Stimulated activated naive B cell treated with anti-CD40 and anti-IgM and Interleukin-4, amounts not matched to agents 10 μg/mL and 1 μg/mL and 100 μg/mL, for 72 hours (primary cell): ENCODE measurements around the gene ABCB4.
"Not testable (repeated sequence)": the region's sequence is repeated elsewhere in the genome, so short reads cannot be mapped to it uniquely, and the experiment has no call there.

Source experiments
- ATAC-seq, 2 donors: fragments of 150-1000 bp; cut with Tn5 transposase; replicated peaks; 2 replicates each; pipeline ENCODE4 v1.10.0; 2021; ENCODE audit warnings: moderate library complexity in 1 of 2
- DNase-seq: peaks from one replicate; pipeline ENCODE4 v3.0.0; 2021
- H3K27ac Mint-ChIP-seq: one replicate; pipeline ENCODE4 v1.8.0; 2022; ENCODE audit warnings: mild to moderate bottlenecking, mixed read lengths
- H3K27me3 Mint-ChIP-seq, 2 donors: one replicate each; pipeline ENCODE4 v1.8.0; 2022; ENCODE audit warnings: mixed read lengths in 2 of 2
- H3K36me3 Mint-ChIP-seq, 2 donors: one replicate each; pipeline ENCODE4 v1.8.0; 2022; ENCODE audit warnings: mixed read lengths in 2 of 2, mild to moderate bottlenecking in 1 of 2
- H3K4me1 Mint-ChIP-seq, 2 donors: one replicate each; pipeline ENCODE4 v1.8.0; 2022; ENCODE audit warnings: mixed read lengths in 2 of 2, mild to moderate bottlenecking in 1 of 2
- H3K4me3 Mint-ChIP-seq, 2 donors: one replicate each; pipeline ENCODE4 v1.8.0; 2022; ENCODE audit warnings: mild to moderate bottlenecking in 2 of 2, mixed read lengths in 2 of 2, moderate library complexity in 1 of 2
- H3K9me3 Mint-ChIP-seq, 2 donors: one replicate each; pipeline ENCODE4 v1.8.0; 2022; ENCODE audit warnings: mixed read lengths in 2 of 2, mild to moderate bottlenecking in 1 of 2

The ABCB4 gene

DNA sequence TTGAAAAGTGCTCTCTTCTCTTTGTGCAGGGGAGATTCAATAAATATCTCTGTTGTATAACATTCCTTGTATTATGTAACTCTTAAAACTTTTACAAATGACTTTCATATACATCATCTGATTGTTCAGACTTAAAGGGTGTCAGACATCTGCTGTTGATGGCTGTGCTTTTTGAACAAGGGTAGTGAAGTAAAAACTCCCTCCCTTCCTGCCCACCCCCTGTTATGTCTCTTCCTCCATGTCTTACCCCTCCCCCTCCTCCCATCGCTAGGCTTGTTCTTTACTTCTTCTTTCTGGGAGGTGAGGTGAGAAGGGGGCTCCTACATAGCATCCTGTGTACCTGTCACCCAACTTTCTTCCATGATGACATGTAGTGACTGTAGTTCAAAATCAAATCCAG lies 23.4 kb upstream of the ABCB4 start:
- Mint-ChIP-seq H3K9me3 (peaks cover 3 to 4% of the 10 kb centered on the region in 2 donors), H3K27ac (no peak overlapping the region), H3K4me1 (peaks cover 22 to 35% of the 10 kb centered on the region in 2 donors), H3K4me3 (no peak overlapping the region), H3K27me3 (no peaks in the 10 kb centered on the region), H3K36me3 (peaks cover 0 to 3% of the 10 kb centered on the region in 2 donors)
- ATAC-seq (peak; percentile 54 to 69), DNase-seq (no peak)

DNA sequence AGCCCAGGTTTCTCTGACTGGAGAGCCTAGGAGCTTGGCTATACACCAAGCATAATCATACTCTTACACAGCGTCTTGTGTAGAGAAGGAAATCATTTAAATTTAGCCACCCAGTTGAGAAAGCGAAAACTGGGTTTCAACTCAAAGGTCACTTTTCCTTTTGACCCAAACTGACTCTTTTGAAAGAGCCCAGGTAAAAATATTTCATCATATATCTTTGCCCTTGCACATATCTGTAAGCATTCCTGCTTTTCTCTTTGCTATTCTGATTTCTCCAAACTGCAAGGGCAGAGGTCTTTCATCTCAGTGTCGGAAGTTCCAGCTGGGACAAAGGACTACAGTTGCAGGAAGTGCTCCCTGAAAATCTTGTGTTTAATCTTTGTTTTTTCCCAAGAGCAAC lies 22.0 kb upstream of the ABCB4 start:
- Mint-ChIP-seq H3K4me1 (peaks cover 22 to 35% of the 10 kb centered on the region in 2 donors), H3K36me3 (peaks cover 0 to 3% of the 10 kb centered on the region in 2 donors), H3K27me3 (no peaks in the 10 kb centered on the region), H3K9me3 (peaks cover 3 to 4% of the 10 kb centered on the region in 2 donors), H3K4me3 (no peak overlapping the region), H3K27ac (no peak overlapping the region)
- no peak for DNase-seq
- ATAC-seq, result no peak

DNA sequence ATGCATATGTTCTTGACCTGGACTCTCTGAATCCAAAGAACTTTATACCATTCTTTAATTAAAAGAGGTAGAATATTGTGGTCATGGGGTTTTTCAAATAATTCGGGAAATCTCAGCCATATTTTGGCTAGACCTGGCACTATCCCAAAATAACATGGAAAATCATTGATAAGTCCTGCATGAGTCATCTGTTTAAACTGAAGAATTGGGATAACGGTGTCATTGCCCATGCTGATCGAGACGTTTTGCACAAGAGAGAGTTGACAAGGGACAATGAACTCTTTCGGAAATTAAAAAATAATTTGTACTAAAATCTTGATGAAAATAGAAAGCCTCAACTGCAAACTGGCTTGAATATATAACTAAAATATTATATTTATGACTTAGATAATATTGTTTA lies 19.9 kb upstream of the ABCB4 start:
- peaks cover 1 to 4% of the 10 kb centered on the region in 2 donors for H3K9me3 Mint-ChIP-seq
- peaks cover 0 to 3% of the 10 kb centered on the region in 2 donors for H3K36me3 Mint-ChIP-seq
- H3K4me1 Mint-ChIP-seq, result peaks cover 16 to 26% of the 10 kb centered on the region in 2 donors
- no peak for DNase-seq
- H3K27ac Mint-ChIP-seq, result no peak overlapping the region
- no peak for ATAC-seq
- H3K27me3 Mint-ChIP-seq, result no peaks in the 10 kb centered on the region
- no peak overlapping the region for H3K4me3 Mint-ChIP-seq

DNA sequence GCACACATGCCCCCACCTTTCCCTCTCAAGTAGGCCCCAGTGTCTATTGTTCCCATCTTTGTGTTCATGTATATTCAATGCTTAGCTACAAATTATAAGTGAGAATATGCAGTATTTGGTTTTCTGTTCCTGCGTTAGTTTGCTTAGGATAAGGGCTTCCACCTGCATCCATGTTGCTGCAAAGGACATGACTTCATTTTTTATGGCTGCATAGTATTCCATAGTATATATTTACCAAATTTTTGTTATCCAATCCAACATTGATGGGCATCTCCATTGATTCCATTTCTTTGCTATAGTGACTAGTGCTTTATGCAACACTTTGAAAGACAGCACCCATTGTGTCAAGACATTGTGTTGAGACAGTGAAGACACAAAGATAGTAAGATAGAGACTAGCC lies 19.0 kb upstream of the ABCB4 start:
- Mint-ChIP-seq H3K27me3 (no peaks in the 10 kb centered on the region), H3K36me3 (peaks cover 0 to 3% of the 10 kb centered on the region in 2 donors), H3K4me1 (peaks cover 11 to 17% of the 10 kb centered on the region in 2 donors), H3K4me3 (no peak overlapping the region), H3K9me3 (peaks cover 3 to 4% of the 10 kb centered on the region in 2 donors), H3K27ac (no peak overlapping the region)
- no peak for DNase-seq
- ATAC-seq, result no peak

DNA sequence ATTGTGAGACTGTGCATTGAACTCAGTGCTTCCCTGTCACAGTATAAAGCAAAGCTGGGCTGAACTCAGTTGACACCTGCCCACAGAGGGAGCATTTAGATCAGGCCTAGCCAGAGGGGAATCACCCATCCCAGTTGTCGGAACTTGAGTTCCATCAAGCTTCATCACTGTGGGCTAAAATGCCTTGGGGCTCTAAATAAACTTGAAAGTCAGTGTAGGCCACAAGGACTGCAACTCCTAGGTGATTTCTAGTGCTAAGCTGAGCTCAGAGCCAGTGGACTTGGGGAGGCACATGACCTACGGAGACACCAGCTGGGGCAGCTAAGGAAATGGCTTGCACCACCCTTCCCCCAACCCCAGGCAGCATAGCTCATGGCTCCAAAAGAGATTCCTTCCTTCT lies 7.7 kb upstream of the ABCB4 start:
- no peak for DNase-seq

GRCh38 chr7:87482115-87482514 lies 6.6 kb upstream of the ABCB4 start:
- ATAC-seq, result no peak
- DNase-seq, result no peak
- Mint-ChIP-seq H3K4me1 (peaks cover 5 to 11% of the 10 kb centered on the region in 2 donors), H3K27ac (no peak overlapping the region), H3K4me3 (no peak overlapping the region), H3K9me3 (no peaks in the 10 kb centered on the region), H3K36me3 (no peaks in the 10 kb centered on the region), H3K27me3 (peaks cover 0 to 4% of the 10 kb centered on the region in 2 donors)

More for the DNA sequence above, 7.7 kb upstream of the ABCB4 start:
- no peaks in the 10 kb centered on the region for H3K9me3 Mint-ChIP-seq
- ATAC-seq, result no peak
- H3K36me3 Mint-ChIP-seq, result no peaks in the 10 kb centered on the region
- H3K4me3 Mint-ChIP-seq, result no peak overlapping the region
- H3K4me1 Mint-ChIP-seq, result peaks cover 3 to 11% of the 10 kb centered on the region in 2 donors
- H3K27me3 Mint-ChIP-seq, result peaks cover 0 to 4% of the 10 kb centered on the region in 2 donors
- H3K27ac Mint-ChIP-seq, result no peak overlapping the region

GRCh38 chr7:87480386-87480785 lies 4.9 kb upstream of the ABCB4 start:
- Mint-ChIP-seq H3K27ac (no peak overlapping the region), H3K4me3 (no peak overlapping the region), H3K4me1 (peaks cover 11 to 12% of the 10 kb centered on the region in 2 donors), H3K9me3 (no peaks in the 10 kb centered on the region), H3K27me3 (no peaks in the 10 kb centered on the region), H3K36me3 (no peaks in the 10 kb centered on the region)
- ATAC-seq (no peak), DNase-seq (no peak)

GRCh38 chr7:87479951-87480350 lies 4.5 kb upstream of the ABCB4 start:
- Mint-ChIP-seq H3K36me3 (no peaks in the 10 kb centered on the region), H3K27ac (no peak overlapping the region), H3K9me3 (no peaks in the 10 kb centered on the region), H3K27me3 (no peaks in the 10 kb centered on the region), H3K4me3 (no peak overlapping the region), H3K4me1 (peaks cover 12 to 14% of the 10 kb centered on the region in 2 donors)
- DNase-seq (no peak), ATAC-seq (no peak)

- Mint-ChIP-seq H3K9me3 (no peaks in the 10 kb centered on the region), H3K36me3 (peaks cover 0 to 6% of the 10 kb centered on the region in 2 donors), H3K27ac (peak overlapping the region; percentile 89), H3K4me1 (peaks cover 24 to 27% of the 10 kb centered on the region in 2 donors), H3K27me3 (no peaks in the 10 kb centered on the region), H3K4me3 (peak overlapping the region; percentile 76 to 77)
- DNase-seq (no peak), ATAC-seq (no peak)
Measured at GRCh38 chr7:87476179-87476557, 688 bp upstream of the ABCB4 start.

GRCh38 chr7:87474533-87475358 lies 734 bp downstream of the ABCB4 start:
- H3K27ac Mint-ChIP-seq, result peak overlapping the region; percentile 97
- H3K9me3 Mint-ChIP-seq, result no peaks in the 10 kb centered on the region
- H3K27me3 Mint-ChIP-seq, result no peaks in the 10 kb centered on the region
- DNase-seq, result peak; percentile 84
- H3K4me3 Mint-ChIP-seq, result peak overlapping the region; percentile 86 to 87
- peak; percentile 85 to 88 for ATAC-seq
- peaks cover 0 to 15% of the 10 kb centered on the region in 2 donors for H3K36me3 Mint-ChIP-seq
- peaks cover 27 to 28% of the 10 kb centered on the region in 2 donors for H3K4me1 Mint-ChIP-seq

DNA sequence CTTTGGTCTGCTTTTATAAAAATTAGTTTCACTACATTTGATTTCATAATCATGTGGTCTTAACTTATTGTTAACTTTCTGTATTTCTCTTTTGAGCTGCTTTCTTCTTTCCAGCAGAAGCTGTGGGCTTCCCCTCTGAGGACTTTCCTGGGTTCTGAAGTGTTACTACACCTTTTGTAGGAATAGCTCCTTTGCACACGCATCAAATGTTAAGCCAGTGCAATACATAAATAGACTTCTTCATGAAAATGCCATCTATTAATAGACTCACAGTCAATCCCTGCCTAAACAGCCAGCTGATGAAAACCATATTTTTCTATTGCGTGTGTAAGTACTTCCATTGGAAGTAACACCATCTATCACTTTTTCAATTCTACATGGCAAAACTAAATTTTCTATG lies 1.5 kb downstream of the ABCB4 start:
- Mint-ChIP-seq H3K36me3 (peaks cover under 1 to 20% of the 10 kb centered on the region in 2 donors), H3K4me1 (peaks cover 32% of the 10 kb centered on the region in 2 donors), H3K4me3 (peak overlapping the region; percentile 86 to 87), H3K27ac (peak overlapping the region; percentile 97), H3K27me3 (no peaks in the 10 kb centered on the region), H3K9me3 (no peaks in the 10 kb centered on the region)
- ATAC-seq (peak; percentile 26 to 30), DNase-seq (no peak)

- Mint-ChIP-seq H3K27me3 (no peaks in the 10 kb centered on the region), H3K27ac (peak overlapping the region; percentile 88), H3K4me3 (peak overlapping the region; percentile 20 to 73), H3K36me3 (peaks cover 1 to 20% of the 10 kb centered on the region in 2 donors), H3K9me3 (no peaks in the 10 kb centered on the region), H3K4me1 (peaks cover 32 to 39% of the 10 kb centered on the region in 2 donors)
- no peak for DNase-seq
- ATAC-seq, result no peak
Measured at GRCh38 chr7:87473192-87473591, 2.3 kb downstream of the ABCB4 start.

GRCh38 chr7:87471473-87471872 lies 4.0 kb downstream of the ABCB4 start:
- H3K36me3 Mint-ChIP-seq, result peaks cover 5 to 34% of the 10 kb centered on the region in 2 donors
- no peak overlapping the region for H3K4me3 Mint-ChIP-seq
- no peaks in the 10 kb centered on the region for H3K27me3 Mint-ChIP-seq
- no peaks in the 10 kb centered on the region for H3K9me3 Mint-ChIP-seq
- ATAC-seq (no peak), DNase-seq (no peak)
- H3K4me1 Mint-ChIP-seq, result peaks cover 36 to 57% of the 10 kb centered on the region in 2 donors
- no peak overlapping the region for H3K27ac Mint-ChIP-seq

GRCh38 chr7:87469204-87469603 lies 6.3 kb downstream of the ABCB4 start:
- not testable (repeated sequence) for H3K9me3 Mint-ChIP-seq, DNase-seq, H3K27me3 Mint-ChIP-seq, ATAC-seq
- Mint-ChIP-seq H3K4me3 (peak overlapping the region in 1 of 2 donors; percentile 16), H3K4me1 (peaks cover 32 to 54% of the 10 kb centered on the region in 2 donors), H3K36me3 (peaks cover 8 to 42% of the 10 kb centered on the region in 2 donors), H3K27ac (peak overlapping the region; percentile 47)

DNA sequence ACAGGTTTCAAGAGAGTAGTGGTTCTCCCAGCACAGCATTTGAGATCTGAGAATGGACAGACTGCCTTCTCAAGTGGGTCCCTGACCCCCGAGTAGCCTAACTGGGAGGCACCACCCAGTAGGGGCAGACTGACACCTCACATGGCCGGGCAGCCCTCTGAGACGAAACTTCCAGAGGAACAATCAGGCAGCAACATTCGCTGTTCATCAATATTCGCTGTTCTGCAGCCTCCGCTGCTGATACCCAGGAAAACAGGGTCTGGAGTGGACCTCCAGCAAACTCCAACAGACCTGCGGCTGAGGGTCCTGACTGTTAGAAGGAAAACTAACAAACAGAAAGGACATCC lies 10.0 kb downstream of the ABCB4 start:
- not testable (repeated sequence) for H3K27ac Mint-ChIP-seq, H3K9me3 Mint-ChIP-seq, H3K4me3 Mint-ChIP-seq, DNase-seq, ATAC-seq, H3K27me3 Mint-ChIP-seq
- peaks cover 19 to 52% of the 10 kb centered on the region in 2 donors for H3K36me3 Mint-ChIP-seq
- peaks cover 27 to 43% of the 10 kb centered on the region in 2 donors for H3K4me1 Mint-ChIP-seq
